ENCODE results near the gene CAMK1D. TPM values are rescaled to one million over a fixed set of nuclear protein-coding genes. Genes with fewer than 3 reads are reported as not detected.

Gene CAMK1D
- total and polyA plus RNA-seq, 2 experiments from 2014 or later = 4.6 to 7.2 TPM

DNA sequence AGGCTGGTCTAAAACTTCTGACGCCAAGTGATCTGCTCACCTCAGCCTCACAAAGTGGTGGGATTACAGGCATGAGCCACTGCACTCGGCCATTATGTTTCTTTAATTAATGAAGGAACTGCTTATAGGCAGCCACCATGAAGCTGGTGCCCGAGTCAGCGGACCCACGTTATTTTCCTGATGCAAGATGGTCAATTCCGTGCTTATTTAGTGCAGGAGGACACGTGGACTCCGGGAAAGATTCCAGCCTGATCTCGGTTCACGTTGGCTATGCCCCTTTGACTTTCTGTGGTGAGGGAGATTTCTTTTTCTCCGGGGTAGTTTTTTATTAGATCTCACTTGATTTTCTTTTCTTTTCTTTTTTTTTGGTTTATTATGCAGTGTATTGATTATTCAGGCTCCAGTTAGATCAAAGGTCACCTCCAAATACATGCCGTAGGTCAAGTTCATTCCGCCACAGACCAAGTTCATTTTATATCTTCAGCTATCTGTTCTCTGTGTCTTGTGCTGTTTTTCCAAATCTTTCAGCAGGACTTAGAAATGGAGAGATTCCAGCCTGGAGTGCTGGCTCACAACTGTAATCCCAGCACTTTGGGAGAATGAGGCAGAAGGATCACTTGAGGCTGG lies 8.3 kb downstream of the CAMK1D start (continued):
- TF ChIP-seq, protein P1, sequence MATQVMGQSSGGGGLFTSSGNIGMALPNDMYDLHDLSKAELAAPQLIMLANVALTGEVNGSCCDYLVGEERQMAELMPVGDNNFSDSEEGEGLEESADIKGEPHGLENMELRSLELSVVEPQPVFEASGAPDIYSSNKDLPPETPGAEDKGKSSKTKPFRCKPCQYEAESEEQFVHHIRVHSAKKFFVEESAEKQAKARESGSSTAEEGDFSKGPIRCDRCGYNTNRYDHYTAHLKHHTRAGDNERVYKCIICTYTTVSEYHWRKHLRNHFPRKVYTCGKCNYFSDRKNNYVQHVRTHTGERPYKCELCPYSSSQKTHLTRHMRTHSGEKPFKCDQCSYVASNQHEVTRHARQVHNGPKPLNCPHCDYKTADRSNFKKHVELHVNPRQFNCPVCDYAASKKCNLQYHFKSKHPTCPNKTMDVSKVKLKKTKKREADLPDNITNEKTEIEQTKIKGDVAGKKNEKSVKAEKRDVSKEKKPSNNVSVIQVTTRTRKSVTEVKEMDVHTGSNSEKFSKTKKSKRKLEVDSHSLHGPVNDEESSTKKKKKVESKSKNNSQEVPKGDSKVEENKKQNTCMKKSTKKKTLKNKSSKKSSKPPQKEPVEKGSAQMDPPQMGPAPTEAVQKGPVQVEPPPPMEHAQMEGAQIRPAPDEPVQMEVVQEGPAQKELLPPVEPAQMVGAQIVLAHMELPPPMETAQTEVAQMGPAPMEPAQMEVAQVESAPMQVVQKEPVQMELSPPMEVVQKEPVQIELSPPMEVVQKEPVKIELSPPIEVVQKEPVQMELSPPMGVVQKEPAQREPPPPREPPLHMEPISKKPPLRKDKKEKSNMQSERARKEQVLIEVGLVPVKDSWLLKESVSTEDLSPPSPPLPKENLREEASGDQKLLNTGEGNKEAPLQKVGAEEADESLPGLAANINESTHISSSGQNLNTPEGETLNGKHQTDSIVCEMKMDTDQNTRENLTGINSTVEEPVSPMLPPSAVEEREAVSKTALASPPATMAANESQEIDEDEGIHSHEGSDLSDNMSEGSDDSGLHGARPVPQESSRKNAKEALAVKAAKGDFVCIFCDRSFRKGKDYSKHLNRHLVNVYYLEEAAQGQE (IDR thresholded peaks at IDR 0.05; ENCODE audit: unreplicated experiment) = no peak
- no peak for TF ChIP-seq ZNF114 (CRISPR knock-in tag; IDR thresholded peaks at IDR 0.05)
- no peak for TF ChIP-seq STAT1 (IDR thresholded peaks at IDR 0.05; ENCODE audit: unreplicated experiment)
- TF ChIP-seq JUNB (IDR thresholded peaks at IDR 0.05; ENCODE audit: unreplicated experiment) = no peak
- no peak for TF ChIP-seq EZH2 (IDR thresholded peaks at IDR 0.05; ENCODE audit: low read depth, unreplicated experiment)

DNA sequence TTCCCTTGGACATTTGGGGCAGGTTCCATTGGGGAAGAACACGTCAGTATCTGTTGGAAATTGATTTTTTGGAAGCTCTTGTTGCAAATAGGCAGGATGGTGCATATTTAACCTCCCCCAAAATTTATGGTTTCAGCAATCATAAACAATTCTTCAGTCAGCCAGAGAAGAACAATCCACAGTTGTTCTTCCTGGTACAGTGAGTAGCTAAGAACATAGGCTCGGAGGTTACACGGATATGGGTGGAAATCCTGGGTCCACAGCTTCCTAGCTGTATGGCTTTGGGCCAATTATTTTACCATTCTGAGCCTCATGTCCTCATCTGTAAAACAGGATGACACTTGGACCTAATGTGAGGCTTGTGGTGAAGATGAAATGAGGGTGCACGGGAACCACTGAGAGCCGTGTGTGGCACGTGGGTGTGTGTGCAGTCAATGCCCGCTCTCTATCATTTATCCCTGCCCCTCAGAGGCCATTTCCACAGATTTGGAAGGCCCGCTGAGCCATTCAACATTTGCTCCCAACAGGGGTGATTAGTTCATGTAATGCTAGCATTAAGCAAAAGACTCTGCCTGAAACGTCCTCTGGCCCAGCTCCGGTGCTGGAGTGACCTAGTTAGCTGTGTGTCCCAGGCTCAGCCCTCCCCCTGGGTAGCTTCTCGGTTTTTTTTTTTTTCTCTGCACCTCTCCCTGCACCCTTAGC lies 9.7 kb downstream of the CAMK1D start:
- H3K4me1 Mint-ChIP-seq = peaks cover 52% of the 10 kb centered on the region
- H3K27ac Mint-ChIP-seq = peak overlapping the region; percentile 26; the same call in 1 of the 2 replicates
- H3K9me3 Mint-ChIP-seq = no peaks in the 10 kb centered on the region
- peaks cover 22% of the 10 kb centered on the region; the same call in 1 of the 2 replicates for H3K79me2 ChIP-seq (replicated peaks; ENCODE audit: insufficient read depth)
- peak overlapping the region; percentile 72 for H3K4me2 ChIP-seq
- H3K36me3 ChIP-seq (ENCODE audit: insufficient read depth) = no peaks in the 10 kb centered on the region
- H3F3A ChIP-seq (replicated peaks; ENCODE audit: low read depth) = no peaks in the 10 kb centered on the region
- H3K4me3 ChIP-seq = no peak overlapping the region
- H3K4me3 Mint-ChIP-seq = no peak overlapping the region
- H3K36me3 Mint-ChIP-seq (ENCODE audit: low read depth) = no peaks in the 10 kb centered on the region
- ATAC-seq = peak; percentile 69
- H2AFZ ChIP-seq = no peak overlapping the region
- H3K27me3 ChIP-seq (ENCODE audit: insufficient read depth) = no peaks in the 10 kb centered on the region
- peak; percentile 32 for DNase-seq (ENCODE audit: low spot score)
- H3K27ac ChIP-seq (ENCODE audit: low read depth) = no peak overlapping the region
- H3K4me1 ChIP-seq (ENCODE audit: insufficient read depth) = peaks cover 43% of the 10 kb centered on the region
- H4K20me1 ChIP-seq (replicated peaks; ENCODE audit: insufficient read depth) = no peaks in the 10 kb centered on the region
- H3K27me3 Mint-ChIP-seq (ENCODE audit: insufficient read depth, low read depth, poor library complexity) = peaks cover 20% of the 10 kb centered on the region
- no peaks in the 10 kb centered on the region for H3K9me2 ChIP-seq (ENCODE audit: insufficient read depth)
- TF ChIP-seq, protein P2, sequence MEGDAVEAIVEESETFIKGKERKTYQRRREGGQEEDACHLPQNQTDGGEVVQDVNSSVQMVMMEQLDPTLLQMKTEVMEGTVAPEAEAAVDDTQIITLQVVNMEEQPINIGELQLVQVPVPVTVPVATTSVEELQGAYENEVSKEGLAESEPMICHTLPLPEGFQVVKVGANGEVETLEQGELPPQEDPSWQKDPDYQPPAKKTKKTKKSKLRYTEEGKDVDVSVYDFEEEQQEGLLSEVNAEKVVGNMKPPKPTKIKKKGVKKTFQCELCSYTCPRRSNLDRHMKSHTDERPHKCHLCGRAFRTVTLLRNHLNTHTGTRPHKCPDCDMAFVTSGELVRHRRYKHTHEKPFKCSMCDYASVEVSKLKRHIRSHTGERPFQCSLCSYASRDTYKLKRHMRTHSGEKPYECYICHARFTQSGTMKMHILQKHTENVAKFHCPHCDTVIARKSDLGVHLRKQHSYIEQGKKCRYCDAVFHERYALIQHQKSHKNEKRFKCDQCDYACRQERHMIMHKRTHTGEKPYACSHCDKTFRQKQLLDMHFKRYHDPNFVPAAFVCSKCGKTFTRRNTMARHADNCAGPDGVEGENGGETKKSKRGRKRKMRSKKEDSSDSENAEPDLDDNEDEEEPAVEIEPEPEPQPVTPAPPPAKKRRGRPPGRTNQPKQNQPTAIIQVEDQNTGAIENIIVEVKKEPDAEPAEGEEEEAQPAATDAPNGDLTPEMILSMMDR (conservative IDR thresholded peaks at IDR 0.05; ENCODE audit: low read depth in 2 of 2) = no peak
- TF ChIP-seq POLR2AphosphoS5 (IDR thresholded peaks at IDR 0.05; ENCODE audit: low read depth) = no peak
- TF ChIP-seq CREB1 (CRISPR knock-in tag; IDR thresholded peaks at IDR 0.05; ENCODE audit: low read depth) = no peak
- TF ChIP-seq, protein P1 (IDR thresholded peaks at IDR 0.05; ENCODE audit: unreplicated experiment) = no peak
- TF ChIP-seq STAT1 (IDR thresholded peaks at IDR 0.05; ENCODE audit: unreplicated experiment) = no peak
- TF ChIP-seq NANOG (IDR thresholded peaks at IDR 0.05; ENCODE audit: borderline replicate concordance) = no peak
- TF ChIP-seq EZH2 (IDR thresholded peaks at IDR 0.05; ENCODE audit: low read depth, unreplicated experiment) = no peak
- TF ChIP-seq EZH2phosphoT487 (IDR thresholded peaks at IDR 0.05; ENCODE audit: unreplicated experiment) = no peak
- no peak for TF ChIP-seq ZNF114 (CRISPR knock-in tag; IDR thresholded peaks at IDR 0.05)
- TF ChIP-seq, protein P3, sequence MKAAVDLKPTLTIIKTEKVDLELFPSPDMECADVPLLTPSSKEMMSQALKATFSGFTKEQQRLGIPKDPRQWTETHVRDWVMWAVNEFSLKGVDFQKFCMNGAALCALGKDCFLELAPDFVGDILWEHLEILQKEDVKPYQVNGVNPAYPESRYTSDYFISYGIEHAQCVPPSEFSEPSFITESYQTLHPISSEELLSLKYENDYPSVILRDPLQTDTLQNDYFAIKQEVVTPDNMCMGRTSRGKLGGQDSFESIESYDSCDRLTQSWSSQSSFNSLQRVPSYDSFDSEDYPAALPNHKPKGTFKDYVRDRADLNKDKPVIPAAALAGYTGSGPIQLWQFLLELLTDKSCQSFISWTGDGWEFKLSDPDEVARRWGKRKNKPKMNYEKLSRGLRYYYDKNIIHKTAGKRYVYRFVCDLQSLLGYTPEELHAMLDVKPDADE (IDR thresholded peaks at IDR 0.05) = no peak
